Spleen (tissue), 7 donors: ENCODE measurements around the gene SDK1.

Experiments used
- CTCF ChIP-seq, 11 experiments: fragments of 200-600 bp in 7 of 11; fragments of 450-650 bp in 4 of 11; sonication (generic) in 4 of 11; IDR thresholded peaks in 8 of 11; conservative IDR thresholded peaks in 3 of 11; 1 replicate in 7 of 11; 2 replicates in 4 of 11; pipeline versions ENCODE4 v1.4.0 to v1.8.0; 2016 to 2021; ENCODE audit warnings: antibody characterized with exemption in 11 of 11, inconsistent platforms in 4 of 11, mild to moderate bottlenecking in 1 of 11
- POLR2A ChIP-seq, 3 donors: fragments of 450-650 bp; IDR thresholded peaks; one replicate each; pipeline ENCODE4 v1.5.1; 2017; ENCODE audit warnings: antibody characterized with exemption in 3 of 3, mild to moderate bottlenecking in 1 of 3
- donor health status: DM: no; HTN: no; CAD: no; lungs with moderate emphysema.
- donor health status: DM: no; HTN: no; CAD: no.
- donor health status: DM: no; HTN: no; CAD: no.

- no peak for TF ChIP-seq CTCF (IDR thresholded peaks at IDR 0.05 in 8 of 11, conservative IDR thresholded peaks at IDR 0.05 in 3 of 11)
- no peak for TF ChIP-seq POLR2A (IDR thresholded peaks at IDR 0.05)
Observed at GRCh38 chr7:3575753-3576531, 274.9 kb downstream of the SDK1 start.
